Calu3 (cell line): Measurements from ENCODE around the gene SLC17A7. TPM values are rescaled to one million over a fixed set of nuclear protein-coding genes. Genes with fewer than 3 reads are reported as not detected.

Source experiments
- BruUV-seq: library from RNA; stranded (reverse); fragments of 400-500 nt; replicated peaks from 2 replicates; lab custom pipeline; 2021; lab: Mats Ljungman, UMichigan
- CTCF ChIA-PET: fragments of 300-600 bp; sonication (Branson Sonifier 250); formaldehyde crosslinking; loops from one replicate; lab custom pipeline; 2022; ENCODE audit warnings: antibody characterized with exemption; lab: Charles Lee
- DNase-seq: peaks from one replicate; pipeline ENCODE4 v3.0.0; 2022
- H3K27ac Mint-ChIP-seq: one replicate; pipeline ENCODE4 v1.8.0; 2022; ENCODE audit warnings: mixed read lengths; ENCODE audit not compliant: unreplicated experiment
- H3K27me3 Mint-ChIP-seq: one replicate; pipeline ENCODE4 v1.8.0; 2022; ENCODE audit warnings: mixed read lengths; ENCODE audit not compliant: unreplicated experiment
- H3K36me3 Mint-ChIP-seq: one replicate; pipeline ENCODE4 v1.8.0; 2022; ENCODE audit warnings: mild to moderate bottlenecking, moderate library complexity, mixed read lengths; ENCODE audit not compliant: insufficient read depth, unreplicated experiment
- H3K4me1 Mint-ChIP-seq: one replicate; pipeline ENCODE4 v1.8.0; 2022; ENCODE audit warnings: mild to moderate bottlenecking, low read depth, mixed read lengths; ENCODE audit not compliant: unreplicated experiment
- H3K4me3 Mint-ChIP-seq: one replicate; pipeline ENCODE4 v1.8.0; 2022; ENCODE audit warnings: mild to moderate bottlenecking, low read depth, moderate library complexity, mixed read lengths; ENCODE audit not compliant: unreplicated experiment
- H3K9me3 Mint-ChIP-seq: one replicate; pipeline ENCODE4 v1.8.0; 2022; ENCODE audit warnings: low read depth, mixed read lengths; ENCODE audit not compliant: unreplicated experiment
- intact Hi-C: fragments of 100-400 bp; cut with micrococcal nuclease; formaldehyde crosslinking; loops from one replicate; pipeline ENCODE4 v1.10.0; 2022; ENCODE audit not compliant: unreplicated experiment
- total RNA-seq: library from RNA; stranded (reverse); gene quantifications from 2 replicates; pipeline ENCODE4 v1.2.3, GENCODE V29; 2022
- TF ChIP-seq, protein P1 (sequence below): fragments of 200-600 bp; IDR thresholded peaks from one replicate; pipeline ENCODE4 v1.8.0; 2022; ENCODE audit warnings: antibody characterized with exemption; ENCODE audit not compliant: unreplicated experiment

The SLC17A7 gene
- total RNA-seq, 1 experiment from 2014 or later, result not detected

DNA sequence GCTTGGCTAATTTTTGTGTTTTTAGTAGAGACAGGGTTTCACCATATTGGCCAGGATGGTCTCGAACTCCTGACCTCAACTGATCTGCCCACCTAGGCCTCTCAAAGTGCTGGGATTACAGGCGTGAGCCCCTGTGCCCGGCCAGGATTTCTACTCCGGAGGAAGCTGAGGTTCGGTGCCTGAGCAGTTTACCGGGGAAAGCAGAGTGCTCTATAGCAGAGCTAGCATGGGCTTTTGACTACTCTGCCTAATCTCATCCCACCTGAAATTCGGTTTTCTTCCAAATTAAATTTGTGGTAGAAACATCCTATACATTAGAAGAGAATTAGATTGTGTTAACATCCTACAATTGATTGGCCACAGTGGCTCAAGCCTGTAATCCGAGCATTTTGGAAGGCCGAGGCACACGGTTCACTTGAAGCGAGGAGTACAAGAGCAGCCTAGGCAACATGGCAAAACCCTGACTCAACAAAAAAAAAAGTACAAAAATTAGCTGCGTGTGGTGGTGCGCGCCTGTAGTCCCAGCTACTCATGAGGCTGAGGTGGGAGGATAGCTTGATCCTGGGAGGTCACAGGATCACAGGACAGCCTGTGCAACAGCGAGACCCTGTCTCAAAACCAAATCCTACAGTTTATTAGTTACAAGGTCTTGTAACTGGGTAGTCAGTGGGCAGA lies 47.7 kb upstream of the SLC17A7 start:
- peak overlapping the region; percentile 97 for H3K4me3 Mint-ChIP-seq
- H3K27me3 Mint-ChIP-seq, result no peaks in the 10 kb centered on the region
- no TSS peak for BruUV-seq
- H3K36me3 Mint-ChIP-seq, result peaks cover 75% of the 10 kb centered on the region
- DNase-seq, result no peak
- H3K27ac Mint-ChIP-seq, result peak overlapping the region; percentile 99
- TF ChIP-seq, protein P1, sequence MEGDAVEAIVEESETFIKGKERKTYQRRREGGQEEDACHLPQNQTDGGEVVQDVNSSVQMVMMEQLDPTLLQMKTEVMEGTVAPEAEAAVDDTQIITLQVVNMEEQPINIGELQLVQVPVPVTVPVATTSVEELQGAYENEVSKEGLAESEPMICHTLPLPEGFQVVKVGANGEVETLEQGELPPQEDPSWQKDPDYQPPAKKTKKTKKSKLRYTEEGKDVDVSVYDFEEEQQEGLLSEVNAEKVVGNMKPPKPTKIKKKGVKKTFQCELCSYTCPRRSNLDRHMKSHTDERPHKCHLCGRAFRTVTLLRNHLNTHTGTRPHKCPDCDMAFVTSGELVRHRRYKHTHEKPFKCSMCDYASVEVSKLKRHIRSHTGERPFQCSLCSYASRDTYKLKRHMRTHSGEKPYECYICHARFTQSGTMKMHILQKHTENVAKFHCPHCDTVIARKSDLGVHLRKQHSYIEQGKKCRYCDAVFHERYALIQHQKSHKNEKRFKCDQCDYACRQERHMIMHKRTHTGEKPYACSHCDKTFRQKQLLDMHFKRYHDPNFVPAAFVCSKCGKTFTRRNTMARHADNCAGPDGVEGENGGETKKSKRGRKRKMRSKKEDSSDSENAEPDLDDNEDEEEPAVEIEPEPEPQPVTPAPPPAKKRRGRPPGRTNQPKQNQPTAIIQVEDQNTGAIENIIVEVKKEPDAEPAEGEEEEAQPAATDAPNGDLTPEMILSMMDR, result no peak
- intact Hi-C loops, result no loop called here
- H3K4me1 Mint-ChIP-seq, result no peaks in the 10 kb centered on the region
- H3K9me3 Mint-ChIP-seq, result no peaks in the 10 kb centered on the region
- CTCF ChIA-PET, result no interaction called here

DNA sequence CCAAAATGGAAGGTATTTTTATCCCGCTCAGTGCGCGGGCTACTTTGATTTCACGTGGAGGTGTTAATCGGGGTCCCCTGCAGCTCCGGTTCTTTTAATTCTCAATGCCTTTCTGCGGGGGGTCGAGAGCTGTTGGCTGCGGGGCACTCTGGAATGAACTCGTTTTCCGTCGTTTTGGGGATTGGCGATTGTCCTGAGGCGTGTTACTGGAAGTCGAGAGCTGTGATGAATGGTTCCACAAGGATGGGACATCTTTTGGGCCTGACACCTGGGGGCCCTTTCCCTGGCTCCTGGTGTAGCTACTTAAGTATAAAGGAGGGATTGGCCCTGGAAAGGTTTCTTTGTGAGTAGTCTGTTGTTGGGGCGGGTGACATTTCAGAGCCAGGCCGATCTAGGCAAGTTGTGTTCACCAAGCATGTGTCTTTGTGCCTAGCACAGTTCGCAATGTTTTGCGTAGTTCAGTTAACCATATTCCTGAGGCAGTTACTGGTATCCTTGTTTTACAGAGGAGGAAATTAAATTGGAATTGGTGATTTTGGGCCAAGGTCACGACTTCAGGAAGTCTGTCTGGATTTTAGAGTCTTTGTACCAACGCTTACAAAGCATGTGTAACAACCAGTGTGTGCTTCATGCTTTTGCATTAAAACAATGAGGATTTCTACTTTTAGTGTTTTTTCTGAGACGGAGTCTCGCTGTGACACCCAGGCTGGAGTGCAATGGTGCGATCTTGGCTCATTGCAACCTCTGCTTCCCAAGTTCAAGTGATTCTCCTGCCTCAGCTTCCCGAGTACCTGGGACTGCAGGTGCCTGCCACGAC lies 46.9 kb upstream of the SLC17A7 start:
- peaks cover 68% of the 10 kb centered on the region for H3K36me3 Mint-ChIP-seq
- H3K4me3 Mint-ChIP-seq, result peak overlapping the region; percentile 97
- BruUV-seq, result no TSS peak
- intact Hi-C loops, result no loop called here
- peak overlapping the region; percentile 99 for H3K27ac Mint-ChIP-seq
- no peaks in the 10 kb centered on the region for H3K9me3 Mint-ChIP-seq
- CTCF ChIA-PET, result no interaction called here
- no peak for DNase-seq
- H3K27me3 Mint-ChIP-seq, result no peaks in the 10 kb centered on the region
- TF ChIP-seq, protein P1, result no peak
- no peaks in the 10 kb centered on the region for H3K4me1 Mint-ChIP-seq

DNA sequence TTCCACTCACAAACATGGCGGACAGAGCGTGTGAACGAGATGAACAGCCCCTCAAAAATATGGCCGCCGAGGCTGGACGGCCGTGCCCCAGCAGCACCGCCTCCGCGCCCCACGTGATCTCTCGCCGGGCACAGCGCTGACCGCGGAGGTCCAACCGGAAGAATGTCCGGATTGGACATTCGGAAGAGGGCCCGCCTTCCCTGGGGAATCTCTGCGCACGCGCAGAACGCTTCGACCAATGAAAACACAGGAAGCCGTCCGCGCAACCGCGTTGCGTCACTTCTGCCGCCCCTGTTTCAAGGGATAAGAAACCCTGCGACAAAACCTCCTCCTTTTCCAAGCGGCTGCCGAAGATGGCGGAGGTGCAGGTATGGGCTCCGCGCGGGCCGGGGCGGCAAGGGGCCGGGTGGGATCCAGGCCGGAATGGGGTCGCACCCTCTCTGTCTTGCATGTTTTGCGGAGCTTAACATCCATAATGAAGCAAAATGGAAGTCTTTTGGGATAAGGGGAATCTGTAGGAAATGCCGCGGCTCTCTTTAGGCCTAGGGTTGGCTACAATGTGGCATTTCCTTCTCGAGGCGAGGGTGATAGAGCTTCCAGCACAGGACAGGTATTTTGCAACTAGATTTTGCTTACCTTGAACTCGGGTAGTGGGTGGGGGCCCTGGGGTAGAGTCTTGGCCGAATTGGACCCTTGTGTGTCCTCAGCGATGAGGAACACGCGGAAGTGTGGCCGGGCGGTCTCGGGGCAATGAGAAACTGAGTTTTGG lies 46.1 kb upstream of the SLC17A7 start, which contains the start of gene RPL13A:
RPL13A (plus strand) TSS at position 332 of the 769 bp plus-strand sequence; CDS start at position 354, 22 bp downstream.
- H3K36me3 Mint-ChIP-seq, result peaks cover 60% of the 10 kb centered on the region
- CTCF ChIA-PET, result no interaction called here
- intact Hi-C loops, result no loop called here
- peak within 1 kb of the TSS; percentile 99 for H3K27ac Mint-ChIP-seq
- TSS peak; percentile 66 for BruUV-seq
- TF ChIP-seq, protein P1, result no peak
- H3K27me3 Mint-ChIP-seq, result no peaks in the 10 kb centered on the region
- no peaks in the 10 kb centered on the region for H3K9me3 Mint-ChIP-seq
- no peaks in the 10 kb centered on the region for H3K4me1 Mint-ChIP-seq
- H3K4me3 Mint-ChIP-seq, result peak within 1 kb of the TSS; percentile 97
- peak; percentile 100 for DNase-seq

DNA sequence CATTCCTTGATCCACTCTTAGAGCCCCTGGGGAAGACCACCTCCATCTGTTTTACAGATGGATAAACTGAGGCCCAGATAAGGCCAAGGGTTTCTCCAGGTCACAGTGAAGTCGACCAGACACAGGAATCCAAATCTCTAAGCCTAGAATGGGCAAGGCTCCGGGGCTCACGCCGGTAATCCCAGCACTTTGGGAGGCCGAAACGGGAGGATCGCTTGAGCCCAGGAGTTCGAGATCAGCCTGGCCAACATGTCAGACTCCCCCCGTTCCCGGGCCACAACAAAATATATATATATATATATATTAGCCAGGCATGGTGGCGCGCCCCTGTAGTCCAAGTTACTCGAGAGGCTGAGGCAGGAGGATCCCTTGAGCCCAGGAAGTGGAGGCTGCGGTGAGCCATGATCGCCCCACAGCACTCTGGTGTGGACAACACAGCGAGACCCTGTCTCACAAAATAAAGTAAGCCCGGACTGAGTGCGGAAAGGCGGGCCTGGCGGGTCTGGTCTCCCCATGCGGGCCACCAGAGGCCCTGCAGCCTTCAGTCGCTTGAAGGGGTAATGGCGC lies 45.5 kb upstream of the SLC17A7 start:
- Mint-ChIP-seq H3K27ac (peak overlapping the region; percentile 99), H3K27me3 (no peaks in the 10 kb centered on the region), H3K36me3 (peaks cover 53% of the 10 kb centered on the region), H3K4me1 (no peaks in the 10 kb centered on the region), H3K9me3 (no peaks in the 10 kb centered on the region), H3K4me3 (peak overlapping the region; percentile 97)
- TSS peak; percentile 84 for BruUV-seq
- TF ChIP-seq, protein P1, result no peak
- CTCF ChIA-PET, result no interaction called here
- no peak for DNase-seq
- intact Hi-C loops, result no loop called here
